ENCODE data around the gene NUDT21.

The NUDT21 gene

DNA sequence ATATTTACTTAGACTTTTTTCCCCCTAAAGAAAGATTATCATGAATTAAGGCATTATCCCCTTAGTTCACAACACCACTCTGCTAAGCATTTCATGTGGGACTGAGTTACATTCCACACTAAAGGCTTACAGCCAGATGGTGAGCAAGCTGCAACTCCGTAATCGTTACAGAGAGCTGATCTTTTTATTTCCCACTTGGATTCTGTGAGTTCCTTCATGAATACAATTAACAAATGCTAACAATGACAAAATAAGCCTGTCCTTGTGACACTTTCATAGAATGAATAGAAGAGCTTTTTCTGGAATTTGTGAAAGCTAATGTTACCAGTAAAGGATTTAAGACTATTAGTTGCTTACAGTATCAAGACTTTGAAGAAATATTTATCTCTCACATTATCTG is 9.0 kb upstream of the NUDT21 start:
- no peak for DNase-seq

DNA sequence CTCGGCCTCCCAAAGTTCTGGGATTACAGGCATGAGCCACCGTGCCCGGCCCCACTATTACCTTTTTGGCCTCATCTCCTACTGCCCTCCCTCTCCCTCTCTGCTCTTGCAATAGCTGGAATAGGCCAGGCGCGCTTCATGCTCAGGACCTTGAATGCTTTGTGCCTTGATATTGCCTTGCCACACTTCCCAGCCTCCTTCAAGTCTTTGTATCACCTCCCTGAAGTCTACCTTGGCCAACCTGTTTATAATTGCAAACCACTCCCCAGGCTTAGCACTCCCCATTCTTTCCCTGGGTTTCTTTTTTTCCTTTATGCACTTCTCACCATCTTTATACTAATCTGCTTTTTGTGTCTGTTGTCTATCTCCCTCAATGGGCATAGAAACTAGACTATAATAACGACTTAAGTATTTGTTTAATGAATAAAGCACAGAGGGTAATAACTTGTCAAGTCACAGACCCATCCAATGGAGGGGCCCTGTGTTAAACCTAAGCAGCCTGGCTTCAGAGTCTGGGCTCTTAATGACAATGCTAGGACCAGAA is 6.9 kb upstream of the NUDT21 start:
- DNase-seq, result no peak

DNA sequence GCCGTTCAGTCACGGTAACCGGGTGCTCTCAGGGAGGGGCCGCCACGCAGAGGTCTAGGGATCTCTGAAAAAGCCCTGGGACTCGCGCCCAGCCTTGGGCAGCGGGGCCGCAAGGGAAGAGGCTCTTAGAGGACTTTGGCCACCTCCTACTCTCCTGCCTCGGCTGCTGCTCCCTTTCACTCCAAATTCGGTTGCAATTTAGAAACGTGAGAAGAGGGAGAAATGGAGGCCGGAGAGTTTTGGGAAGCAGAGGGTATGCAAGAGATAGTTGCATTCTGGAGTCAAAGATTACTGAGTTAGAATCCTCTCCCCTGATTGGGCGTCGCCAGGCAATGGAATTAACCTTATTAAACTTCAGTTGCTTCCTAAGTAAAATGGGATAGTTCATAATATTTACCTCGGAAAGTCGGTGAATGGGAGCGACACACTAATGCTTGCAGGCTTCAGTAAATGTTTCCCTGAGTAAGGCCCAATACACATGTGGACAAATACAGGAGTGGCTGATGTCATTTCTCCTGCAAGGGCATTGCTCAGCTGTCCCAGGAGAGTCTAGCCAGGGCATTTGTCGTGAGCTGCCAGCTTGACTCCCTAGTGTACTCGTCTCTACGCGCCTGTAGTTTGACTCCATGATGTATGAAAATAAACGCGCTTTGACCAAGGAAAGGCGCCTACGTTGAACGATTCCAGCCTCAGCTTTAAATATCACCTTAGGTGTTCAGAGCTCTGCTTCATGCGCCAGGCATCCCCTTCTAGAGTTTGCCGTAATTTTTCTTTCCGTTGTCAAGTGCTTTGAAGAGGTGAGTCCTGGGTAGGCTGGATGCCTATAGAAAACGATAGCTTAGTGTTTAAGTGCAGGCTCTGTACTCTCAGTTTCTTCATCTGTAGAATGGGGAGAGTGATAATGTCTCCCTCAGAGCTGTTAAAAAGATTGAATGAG is 889 bp upstream of the NUDT21 start:
- peak; percentile 53 for DNase-seq

DNA sequence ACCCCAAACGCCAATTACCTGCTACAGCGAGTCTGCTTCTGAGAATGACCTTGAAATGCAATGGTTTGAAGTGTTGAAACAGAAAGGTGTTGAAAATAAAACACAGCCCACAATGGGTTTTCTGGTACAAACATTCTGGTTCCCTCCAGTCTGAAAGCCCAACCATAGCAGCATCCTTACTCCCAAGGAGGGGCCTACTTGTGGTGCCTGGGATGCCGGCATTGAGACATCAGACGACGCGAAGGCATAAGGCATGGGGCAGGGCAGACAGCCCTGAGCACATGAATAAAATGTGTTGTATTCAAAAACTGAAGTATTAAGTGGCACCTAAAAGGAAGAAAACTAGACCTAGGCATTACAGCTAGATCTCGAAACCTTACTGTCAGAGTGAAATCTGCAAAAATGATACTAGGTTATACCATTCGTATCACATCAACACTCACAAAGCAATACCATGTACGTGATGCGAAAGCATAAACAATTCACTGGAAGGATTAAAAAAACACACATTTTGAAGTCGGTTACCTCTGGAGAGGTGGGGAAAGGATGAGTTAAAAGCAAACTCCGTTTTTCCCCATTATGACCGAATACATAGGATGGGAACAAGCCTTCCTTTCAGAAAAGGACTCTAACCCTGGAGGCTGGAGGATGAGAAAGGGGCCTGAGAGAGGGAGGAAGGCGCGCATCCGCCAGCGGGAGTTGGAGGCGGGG is 702 bp downstream of the NUDT21 start:
- no peak for DNase-seq

DNA sequence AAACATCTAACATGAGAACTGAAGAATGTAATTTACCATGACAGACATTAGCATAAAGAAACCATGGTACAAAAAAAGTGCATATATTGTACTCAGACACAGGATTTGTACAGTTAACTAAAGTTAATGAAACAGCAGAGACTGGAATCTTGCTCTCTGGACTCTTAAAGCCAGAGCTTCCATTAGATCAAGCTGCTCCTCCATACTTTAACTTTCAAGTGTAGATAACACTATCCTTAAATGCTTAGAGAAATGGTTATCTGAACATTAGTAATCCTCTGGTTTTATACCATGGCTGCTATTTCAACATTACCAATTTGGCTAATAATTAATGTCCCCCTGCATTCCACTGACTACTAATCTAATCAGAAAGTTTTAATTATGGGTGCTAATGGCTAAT is 3.1 kb downstream of the NUDT21 start:
- no peak for DNase-seq

DNA sequence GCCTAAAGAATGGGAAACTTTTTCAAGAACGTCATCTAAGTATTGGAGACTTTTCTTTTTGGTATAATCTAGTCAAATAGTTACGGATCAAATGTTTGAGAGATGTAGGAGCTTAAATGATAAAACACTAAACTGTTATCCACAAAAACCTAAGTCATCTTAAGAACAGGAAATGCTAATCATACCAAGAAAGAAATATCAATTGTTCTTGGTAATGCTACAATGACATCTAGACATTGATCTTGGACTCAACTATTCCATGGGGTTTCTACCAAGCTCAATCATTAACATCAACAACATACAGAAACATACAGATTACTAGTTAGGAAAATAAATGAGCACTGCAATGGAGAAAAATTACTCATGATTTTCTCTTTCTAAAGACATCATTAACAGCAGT is 3.8 kb downstream of the NUDT21 start:
- no peak for DNase-seq

DNA sequence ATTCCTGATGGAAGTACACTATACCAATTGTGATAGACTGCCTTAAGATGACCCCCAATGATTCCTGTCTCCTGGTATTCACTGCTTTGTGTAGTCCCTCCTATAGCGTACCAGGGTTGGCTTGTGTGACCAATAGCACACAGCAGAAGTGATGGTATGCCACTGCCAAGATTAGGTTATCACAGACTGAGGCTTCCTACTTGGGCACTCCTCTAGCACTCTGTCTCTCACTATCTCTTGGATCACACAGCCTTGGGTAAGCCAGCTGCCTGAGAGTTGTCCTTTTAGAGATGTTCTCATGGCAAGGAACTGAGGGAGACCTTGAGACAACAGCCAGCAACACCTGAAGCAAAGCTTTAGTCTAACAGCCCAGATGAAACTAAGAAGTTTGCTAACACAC is 13.1 kb downstream of the NUDT21 start:
- DNase-seq, result no peak

DNA sequence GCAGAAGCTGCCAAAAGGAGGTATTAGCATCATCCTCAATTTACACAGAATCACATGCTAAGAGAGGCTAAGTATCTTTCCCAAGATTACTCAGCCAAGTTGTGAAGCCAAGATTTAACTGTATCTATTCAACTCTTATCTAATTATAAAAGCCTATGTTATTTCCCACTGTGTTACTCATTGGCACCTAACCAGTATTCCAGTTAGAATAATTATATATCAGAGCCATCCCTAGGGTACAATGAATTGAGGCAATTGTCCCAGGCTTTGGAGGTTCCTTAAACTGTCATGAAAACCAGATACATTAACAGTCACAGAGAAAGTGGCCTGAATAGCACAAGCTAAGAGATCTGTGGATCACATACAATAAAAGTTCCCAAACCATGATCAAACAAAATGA is 14.9 kb downstream of the NUDT21 start:
- DNase-seq, result no peak

DNA sequence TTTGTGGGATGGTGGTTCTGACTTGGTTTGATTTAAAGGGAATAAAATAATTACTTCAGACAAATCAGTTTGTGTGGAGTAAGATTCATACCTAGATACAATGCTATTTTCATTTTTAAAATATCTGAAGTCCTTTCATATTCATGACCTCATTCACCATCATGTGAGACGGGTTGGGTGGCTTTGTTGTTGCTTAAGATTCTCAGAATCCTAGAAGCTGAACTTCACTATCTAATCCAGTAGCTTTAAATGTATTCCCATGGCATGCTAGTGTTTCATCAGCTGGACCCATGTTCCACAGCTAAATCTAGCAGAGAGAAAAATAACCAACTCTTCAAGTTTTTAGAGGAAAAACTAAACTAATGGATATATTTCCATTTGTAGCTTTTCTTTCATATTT is 23.0 kb downstream of the NUDT21 start:
- no peak for DNase-seq

DNA sequence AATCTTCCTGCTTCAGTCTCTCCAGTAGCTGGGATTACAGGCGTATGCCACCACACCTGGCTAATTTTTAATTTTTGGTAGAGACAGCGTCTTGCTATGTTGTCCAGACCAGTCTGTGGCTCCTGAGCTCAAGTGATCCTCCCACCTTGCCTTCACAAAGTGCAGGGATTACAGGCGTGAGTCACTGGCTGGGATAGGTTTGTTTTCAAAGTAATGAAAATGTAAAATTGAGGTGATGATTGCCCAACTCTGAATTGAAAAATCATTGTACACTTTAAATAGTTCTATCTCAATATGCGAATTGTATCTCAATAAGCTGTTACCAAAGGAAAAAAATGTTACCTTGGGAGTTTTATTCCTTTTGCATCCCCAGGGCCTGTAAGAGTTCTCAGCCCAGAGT is 24.5 kb downstream of the NUDT21 start:
- DNase-seq, result no peak

DNA sequence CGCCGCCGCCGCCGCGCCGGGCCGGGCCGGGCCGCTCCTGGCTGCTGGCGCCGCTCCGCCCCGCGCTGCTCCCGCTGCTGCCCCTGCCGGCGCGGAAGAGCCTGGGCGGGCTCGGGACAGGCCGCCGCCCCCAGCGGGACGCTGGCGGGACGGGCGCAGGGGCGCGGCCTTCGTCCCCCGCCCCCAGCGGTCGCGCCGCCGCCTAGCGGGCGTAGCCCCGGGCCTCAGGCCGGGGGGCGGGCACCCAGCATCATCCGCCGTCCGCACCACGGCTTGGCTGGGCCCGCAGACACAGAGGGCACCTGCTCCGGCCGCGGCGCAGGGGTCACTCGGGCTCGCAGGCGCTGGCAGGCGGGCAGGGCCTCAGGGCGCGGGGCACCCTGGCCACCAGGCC is 25.7 kb downstream of the NUDT21 start, which contains the start of gene AMFR:
Gene AMFR, minus strand, starts transcription at position 107 of the 394 bp plus-strand sequence. CDS start 218 bp downstream, outside the sequence.
- peak; percentile 82 for DNase-seq

DNA sequence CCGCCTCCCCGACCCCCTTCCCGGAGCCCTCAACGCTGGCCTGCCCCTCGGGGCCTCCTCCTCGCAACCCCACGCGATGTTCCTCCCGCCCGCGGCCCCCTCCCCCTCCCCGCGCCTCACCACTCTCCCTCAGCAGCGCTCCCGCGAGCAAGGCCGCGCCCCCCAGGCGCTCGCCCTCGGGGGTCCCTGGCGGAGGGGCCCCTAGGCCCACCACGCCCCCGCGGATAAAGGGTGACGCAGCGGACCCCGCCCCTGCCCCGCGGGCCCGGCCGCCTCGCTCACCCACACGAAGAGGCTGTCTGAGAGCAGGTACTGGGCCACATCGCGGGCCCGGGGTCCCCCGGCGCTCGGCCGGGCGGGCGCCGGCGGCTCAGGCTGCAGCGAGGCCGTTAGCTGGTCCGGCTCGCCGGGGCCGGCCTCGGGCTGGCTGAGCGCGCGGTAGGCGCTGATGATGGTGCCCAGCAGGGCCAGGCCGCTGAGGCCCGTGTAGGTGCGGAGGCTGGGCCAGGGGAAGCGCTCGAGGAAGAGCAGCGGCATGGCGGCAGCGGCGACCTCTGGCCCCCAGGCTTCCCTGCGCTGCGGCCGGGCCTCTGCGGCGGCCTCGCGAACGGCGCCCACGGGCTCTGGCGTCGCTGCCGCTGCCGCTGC is 26.2 kb downstream of the NUDT21 start:
- DNase-seq, result peak; percentile 72

DNA sequence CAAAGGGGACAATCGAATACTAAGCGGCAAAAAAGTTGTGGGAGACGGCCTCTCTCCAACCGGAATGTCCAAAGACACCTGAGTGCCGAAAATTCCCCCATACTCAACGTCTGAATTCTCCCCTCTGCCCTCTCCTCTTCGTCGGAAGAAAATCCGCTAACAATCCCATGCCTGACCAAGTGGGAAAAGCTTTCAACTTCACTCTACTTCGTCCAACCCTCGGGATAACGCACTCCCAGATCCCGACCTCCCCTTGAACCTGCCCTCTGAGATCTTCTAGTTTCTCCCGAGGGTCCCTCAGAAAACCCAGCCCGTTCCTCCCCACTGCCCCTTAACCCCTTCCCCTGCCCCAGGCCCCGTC is 26.7 kb downstream of the NUDT21 start:
- DNase-seq, result no peak

DNA sequence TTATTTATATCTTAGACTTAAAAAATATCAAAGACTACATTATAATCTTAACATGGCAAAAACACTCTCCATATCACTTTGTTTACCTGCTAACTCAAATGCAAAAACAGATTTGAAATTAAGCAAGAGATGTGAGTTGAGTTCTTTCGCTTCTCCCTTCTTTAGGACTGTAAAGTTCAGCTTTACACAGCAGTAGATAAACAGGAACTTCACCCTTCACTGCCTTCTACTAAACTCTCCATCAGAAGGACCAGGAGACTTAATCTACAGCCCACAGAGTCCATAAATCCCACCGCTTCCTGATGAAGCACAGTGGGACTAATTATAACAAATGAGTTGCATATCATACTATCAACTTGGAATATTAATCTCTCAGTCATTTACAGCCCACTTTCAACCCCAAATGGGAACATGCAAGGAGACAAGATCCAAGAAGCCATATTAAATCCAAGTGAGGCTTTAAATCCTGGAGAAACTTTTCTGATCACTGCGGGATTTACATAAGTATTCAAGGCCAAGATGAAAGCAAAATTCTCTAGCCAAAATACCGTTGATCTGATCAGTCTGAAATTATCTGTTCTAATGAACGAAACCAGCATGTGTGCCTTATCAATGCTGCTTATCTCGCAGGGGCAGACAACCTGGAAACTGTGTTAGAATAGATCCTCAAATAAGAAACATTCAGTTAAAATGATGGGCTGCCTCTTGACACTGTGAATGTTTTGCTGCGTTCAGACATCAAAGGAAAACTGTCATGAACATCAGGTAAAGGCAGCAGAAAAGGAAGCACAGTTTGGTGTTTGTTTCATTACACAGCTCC is 27.3 kb downstream of the NUDT21 start:
- no peak for DNase-seq

DNA sequence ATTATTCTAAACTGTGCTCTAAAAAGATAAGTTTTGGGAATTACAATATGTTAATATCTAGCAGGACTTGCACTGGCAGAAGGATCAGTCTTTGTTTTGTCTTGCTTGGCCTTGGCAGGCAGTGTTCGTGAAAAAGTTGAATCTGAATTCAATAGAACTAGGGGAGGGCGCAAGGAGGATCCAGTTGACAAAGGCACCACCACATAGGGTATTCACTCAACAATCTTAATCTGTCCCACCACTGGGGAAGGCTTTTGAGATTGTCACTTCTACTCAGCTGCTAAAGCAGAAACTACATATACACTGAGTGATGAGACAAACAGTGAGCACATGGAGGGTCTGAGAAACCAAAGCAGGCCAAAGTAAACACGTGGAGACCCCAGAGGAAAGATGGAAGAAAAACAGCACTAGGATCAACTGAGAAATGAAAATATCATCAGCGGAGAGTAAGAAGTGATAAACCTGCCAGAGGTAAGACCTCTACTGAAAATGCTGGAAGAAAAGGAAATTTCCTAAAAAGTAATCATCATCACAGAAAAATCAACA is 28.2 kb downstream of the NUDT21 start:
- DNase-seq, result no peak

DNA sequence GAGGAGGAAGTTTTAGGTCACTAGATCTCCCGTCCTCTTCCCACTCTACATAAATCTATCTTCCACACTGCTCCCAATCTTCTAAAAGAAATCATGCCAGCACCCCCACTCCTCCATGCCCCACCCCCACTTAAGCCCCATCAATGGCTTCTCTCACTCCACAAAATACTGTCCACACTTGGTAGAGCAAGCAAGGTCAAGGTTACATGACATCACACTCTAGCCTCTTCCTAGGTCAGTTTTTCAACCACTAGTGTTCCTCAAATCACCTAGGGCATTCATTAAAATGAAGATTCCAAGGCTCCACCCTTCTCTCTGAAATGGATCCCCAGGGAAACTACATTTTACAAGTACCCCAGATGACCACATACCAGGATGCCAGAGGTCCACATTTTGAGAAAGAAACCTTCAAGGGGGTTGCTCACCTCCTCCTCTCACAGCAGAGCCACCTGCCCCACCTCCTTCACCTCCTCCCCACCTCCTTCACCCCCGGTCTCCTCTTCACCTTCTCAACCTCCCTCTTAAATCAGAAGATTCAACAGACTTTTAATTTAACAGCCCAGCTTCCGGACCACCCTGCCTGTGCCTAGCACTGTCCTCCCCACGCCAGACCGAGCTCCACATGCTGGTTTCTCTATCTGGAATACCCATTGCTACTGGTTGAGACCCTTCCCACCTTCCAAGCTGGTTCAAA is 29.0 kb downstream of the NUDT21 start:
- no peak for DNase-seq

DNA sequence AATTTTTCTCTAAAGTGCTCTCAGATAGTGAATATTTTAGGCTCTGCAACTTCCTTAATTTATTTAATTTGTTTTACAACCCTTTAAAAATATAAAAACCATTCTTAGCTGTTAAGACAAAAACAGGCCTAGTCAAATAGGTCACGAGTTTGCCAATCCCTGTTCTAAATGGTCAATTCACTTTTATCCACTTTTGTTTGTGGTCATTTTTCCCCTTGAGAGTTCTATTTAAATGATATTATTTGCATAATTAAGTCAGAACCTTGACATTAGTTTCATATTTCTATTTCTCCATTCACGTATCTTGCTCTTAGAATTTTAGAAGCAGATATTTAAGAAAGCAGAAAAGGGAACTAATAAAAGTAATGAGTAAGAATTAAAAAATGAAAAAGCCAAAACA is 29.8 kb downstream of the NUDT21 start:
- DNase-seq, result no peak

DNA sequence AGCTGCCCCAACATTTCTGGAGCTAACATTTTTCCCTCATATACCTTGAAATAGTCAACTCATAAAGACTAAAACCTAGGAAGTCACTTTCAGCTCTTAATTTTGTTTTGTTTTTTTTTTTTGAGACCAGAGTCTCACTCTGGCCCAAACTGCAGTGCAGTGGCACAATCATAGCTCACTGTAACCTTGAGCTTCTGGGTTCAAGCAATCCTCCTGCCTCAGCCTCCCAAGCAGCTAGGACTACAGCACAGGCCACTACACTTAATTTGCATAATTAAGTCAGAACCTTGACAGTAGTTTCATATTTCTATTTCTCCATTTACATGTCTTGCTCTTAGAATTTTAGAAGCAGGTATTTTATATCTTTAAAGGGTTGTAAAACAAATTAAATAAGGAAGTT is 30.5 kb downstream of the NUDT21 start:
- no peak for DNase-seq

DNA sequence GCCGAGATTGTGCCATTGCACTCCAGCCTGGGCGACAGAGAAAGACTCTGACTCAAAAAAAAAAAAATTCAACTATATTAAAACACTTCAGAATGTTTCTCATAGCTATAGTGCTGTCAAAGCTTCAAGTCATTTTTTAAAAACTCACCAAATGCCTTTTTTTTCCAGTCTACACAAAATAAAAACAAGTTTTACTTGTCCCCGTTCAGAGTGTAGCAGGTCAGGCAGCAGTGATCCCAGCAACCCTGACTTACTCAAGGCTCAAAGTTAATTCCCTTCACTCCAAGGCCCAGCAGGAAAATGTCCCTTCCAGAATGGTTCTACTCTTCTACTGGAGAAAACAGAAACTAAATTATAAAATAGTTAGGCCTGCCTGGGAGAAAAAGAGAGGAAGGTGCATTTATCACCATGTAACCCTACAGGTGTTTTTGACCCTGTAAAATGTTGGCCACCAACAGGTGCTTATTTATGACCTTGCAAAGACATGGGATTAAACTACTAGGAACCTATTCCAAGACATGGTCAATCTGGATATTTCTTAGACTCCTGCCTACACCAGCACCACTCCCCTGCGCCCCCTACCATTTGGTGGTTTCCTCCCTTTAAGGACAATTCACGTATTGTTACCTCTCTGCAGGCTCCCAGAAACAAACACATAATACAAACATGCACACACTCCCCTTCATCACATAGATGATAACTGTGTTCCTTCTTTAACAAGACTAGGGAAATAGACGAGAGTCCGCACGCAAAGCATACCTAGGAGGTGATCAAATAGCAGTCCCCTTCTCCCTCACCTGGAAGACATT is 31.2 kb downstream of the NUDT21 start:
- no peak for DNase-seq

DNA sequence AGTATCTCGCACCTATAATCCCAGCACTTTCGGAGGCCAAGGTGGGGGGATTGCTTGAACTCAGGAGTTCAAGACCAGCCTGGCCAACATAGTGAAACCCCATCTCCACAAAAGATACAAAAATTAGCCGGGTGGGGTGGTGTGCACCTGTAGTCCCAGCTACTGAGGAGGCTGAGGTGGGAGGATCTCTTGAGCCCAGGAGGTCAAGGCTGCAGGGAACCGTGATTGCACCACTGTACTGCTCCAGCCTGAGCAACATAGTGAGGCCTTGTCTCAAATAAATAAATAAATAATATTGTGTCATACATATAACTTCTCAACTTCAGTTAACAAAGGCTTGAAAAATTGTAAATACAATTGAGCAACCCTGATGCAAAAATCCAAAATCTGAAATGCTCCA is 34.0 kb downstream of the NUDT21 start:
- DNase-seq, result no peak

DNA sequence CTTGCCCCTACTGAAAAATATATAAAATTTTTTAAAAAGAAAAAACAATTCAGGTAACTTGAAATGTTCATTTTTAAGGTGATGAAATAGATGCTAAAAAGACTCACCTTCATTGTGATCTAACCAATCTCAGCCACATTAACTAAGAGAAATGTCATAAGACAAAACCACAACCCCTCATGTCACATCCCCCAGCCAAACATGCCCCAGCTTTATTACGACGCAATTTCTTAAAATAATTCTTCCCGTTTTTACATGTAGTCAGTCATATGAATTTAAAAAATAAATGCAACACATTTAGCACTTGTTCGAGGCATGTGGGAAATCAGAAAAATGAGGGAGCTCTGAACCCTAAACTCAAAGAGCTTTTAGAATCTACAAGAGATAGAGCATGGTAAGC is 35.3 kb downstream of the NUDT21 start:
- DNase-seq, result no peak
